Thyroid gland (tissue), 4 donors: Measurements from ENCODE around the gene ACER1.

Experiments used
- POLR2A ChIP-seq, 2 donors: fragments of 450-650 bp; IDR thresholded peaks; one replicate each; pipeline ENCODE4 v1.6.1; 2017; ENCODE audit warnings: antibody characterized with exemption in 2 of 2, mild to moderate bottlenecking in 2 of 2, moderate library complexity in 1 of 2
- TF ChIP-seq, protein P1 (sequence below), 6 experiments: fragments of 200-600 bp in 3 of 6; fragments of 450-650 bp in 3 of 6; sonication (generic) in 3 of 6; IDR thresholded peaks; one replicate each; pipeline ENCODE4 v1.5.1; 2016 to 2019; ENCODE audit warnings: antibody characterized with exemption in 6 of 6, mild to moderate bottlenecking in 2 of 6, inconsistent platforms in 1 of 6, moderate library complexity in 1 of 6

- TF ChIP-seq, protein P1, sequence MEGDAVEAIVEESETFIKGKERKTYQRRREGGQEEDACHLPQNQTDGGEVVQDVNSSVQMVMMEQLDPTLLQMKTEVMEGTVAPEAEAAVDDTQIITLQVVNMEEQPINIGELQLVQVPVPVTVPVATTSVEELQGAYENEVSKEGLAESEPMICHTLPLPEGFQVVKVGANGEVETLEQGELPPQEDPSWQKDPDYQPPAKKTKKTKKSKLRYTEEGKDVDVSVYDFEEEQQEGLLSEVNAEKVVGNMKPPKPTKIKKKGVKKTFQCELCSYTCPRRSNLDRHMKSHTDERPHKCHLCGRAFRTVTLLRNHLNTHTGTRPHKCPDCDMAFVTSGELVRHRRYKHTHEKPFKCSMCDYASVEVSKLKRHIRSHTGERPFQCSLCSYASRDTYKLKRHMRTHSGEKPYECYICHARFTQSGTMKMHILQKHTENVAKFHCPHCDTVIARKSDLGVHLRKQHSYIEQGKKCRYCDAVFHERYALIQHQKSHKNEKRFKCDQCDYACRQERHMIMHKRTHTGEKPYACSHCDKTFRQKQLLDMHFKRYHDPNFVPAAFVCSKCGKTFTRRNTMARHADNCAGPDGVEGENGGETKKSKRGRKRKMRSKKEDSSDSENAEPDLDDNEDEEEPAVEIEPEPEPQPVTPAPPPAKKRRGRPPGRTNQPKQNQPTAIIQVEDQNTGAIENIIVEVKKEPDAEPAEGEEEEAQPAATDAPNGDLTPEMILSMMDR (IDR thresholded peaks at IDR 0.05): no peak
- TF ChIP-seq POLR2A (IDR thresholded peaks at IDR 0.05): no peak
Measured at GRCh38 chr19:6362027-6362350, 28.6 kb upstream of the ACER1 start.
